Measurements from ENCODE around the gene SLC24A3. TPM values are rescaled to one million over a fixed set of nuclear protein-coding genes. Genes with fewer than 3 reads are reported as not detected.

SLC24A3 gene
- total RNA-seq, 2 experiments from 2014 or later, result not detected

DNA sequence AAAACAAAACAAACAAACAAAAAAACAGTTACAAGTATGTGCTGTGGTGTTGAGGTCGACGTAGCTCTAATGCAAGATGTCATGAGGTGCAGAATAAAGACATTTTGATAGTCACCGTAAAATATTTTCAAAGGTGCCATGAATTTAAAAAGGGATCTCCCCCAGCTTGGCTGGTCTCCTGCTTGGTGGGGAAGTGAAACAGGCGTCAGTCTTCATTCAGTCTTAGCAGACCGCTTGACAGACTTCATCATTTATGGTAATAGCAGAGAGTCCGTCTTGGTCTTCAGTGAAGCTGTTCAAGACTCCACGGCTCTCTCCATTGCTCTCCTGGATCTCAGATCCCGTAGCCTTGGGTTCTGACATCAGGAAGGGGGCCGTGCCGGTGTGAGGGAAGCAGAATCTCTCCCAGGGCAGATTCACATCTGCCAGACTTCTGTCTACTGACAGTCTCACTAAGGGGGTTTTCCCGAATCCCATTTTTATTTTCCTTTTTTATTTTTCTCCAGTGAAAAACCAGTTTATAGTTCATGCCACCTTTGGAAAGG is 1.6 kb downstream of the SLC24A3 start:
- Mint-ChIP-seq H3K4me1 (no peaks in the 10 kb centered on the region), H3K4me3 (no peak overlapping the region), H3K36me3 (ENCODE audit: low read depth) (no peaks in the 10 kb centered on the region), H3K9me3 (no peaks in the 10 kb centered on the region), H3K27ac (no peak overlapping the region), H3K27me3 (peaks cover 39% of the 10 kb centered on the region)
- DNase-seq, result no peak
- ChIA-PET POLR2A (no interaction called here), CTCF (no interaction called here)

- peaks cover 19% of the 10 kb centered on the region for H3K27me3 Mint-ChIP-seq
- H3K9me3 Mint-ChIP-seq, result no peaks in the 10 kb centered on the region
- no peak overlapping the region for H3K4me3 Mint-ChIP-seq
- no peak for DNase-seq
- no peak overlapping the region for H3K27ac Mint-ChIP-seq
- H3K4me1 Mint-ChIP-seq, result no peaks in the 10 kb centered on the region
- CTCF ChIA-PET, result interaction anchor here (0.6 kb wide), 1 partner anchor 143 kb away, joined by 3 read pairs; no protein-coding TSS in a partner anchor
- POLR2A ChIA-PET, result interaction anchor here (0.6 kb wide), 1 partner anchor 14 kb away, joined by 3 read pairs; no protein-coding TSS in a partner anchor
- H3K36me3 Mint-ChIP-seq (ENCODE audit: low read depth), result no peaks in the 10 kb centered on the region
Observed at GRCh38 chr20:19218411-19218810, 6.0 kb downstream of the SLC24A3 start.

GRCh38 chr20:19222520-19223040 is 10.1 kb downstream of the SLC24A3 start:
- no peak overlapping the region for H3K4me3 Mint-ChIP-seq
- no peaks in the 10 kb centered on the region for H3K27me3 Mint-ChIP-seq
- no peaks in the 10 kb centered on the region for H3K4me1 Mint-ChIP-seq
- DNase-seq, result no peak
- no peak overlapping the region for H3K27ac Mint-ChIP-seq
- no peaks in the 10 kb centered on the region for H3K36me3 Mint-ChIP-seq (ENCODE audit: low read depth)
- ChIA-PET CTCF (interaction anchor here (0.6 kb wide), 1 partner anchor 216 kb away, joined by 3 read pairs; no protein-coding TSS in a partner anchor), POLR2A (no interaction called here)
- peaks cover 6% of the 10 kb centered on the region for H3K9me3 Mint-ChIP-seq

DNA sequence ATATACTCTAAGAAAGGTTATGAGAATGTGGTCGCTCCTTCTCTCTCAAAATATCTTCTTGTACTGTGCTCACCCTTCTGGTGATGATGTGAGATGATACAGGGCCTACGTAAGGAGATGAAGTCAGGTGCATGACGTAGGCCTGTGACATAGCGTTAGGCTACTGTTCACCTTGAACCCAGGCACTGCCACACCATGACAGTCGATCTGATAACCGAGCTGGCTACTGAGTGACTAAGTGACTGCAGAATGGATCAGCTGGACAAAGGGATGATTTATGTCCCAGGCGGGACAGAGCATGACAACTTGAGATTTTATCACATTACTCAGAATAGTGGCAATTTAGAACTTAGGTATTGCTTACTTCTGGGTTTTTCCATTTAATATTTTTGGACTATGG is 11.2 kb downstream of the SLC24A3 start:
- peaks cover 6% of the 10 kb centered on the region for H3K9me3 Mint-ChIP-seq
- no peaks in the 10 kb centered on the region for H3K36me3 Mint-ChIP-seq (ENCODE audit: low read depth)
- ChIA-PET POLR2A (no interaction called here), CTCF (no interaction called here)
- no peak for DNase-seq
- H3K4me1 Mint-ChIP-seq, result no peaks in the 10 kb centered on the region
- no peak overlapping the region for H3K27ac Mint-ChIP-seq
- H3K27me3 Mint-ChIP-seq, result no peaks in the 10 kb centered on the region
- no peak overlapping the region for H3K4me3 Mint-ChIP-seq

DNA sequence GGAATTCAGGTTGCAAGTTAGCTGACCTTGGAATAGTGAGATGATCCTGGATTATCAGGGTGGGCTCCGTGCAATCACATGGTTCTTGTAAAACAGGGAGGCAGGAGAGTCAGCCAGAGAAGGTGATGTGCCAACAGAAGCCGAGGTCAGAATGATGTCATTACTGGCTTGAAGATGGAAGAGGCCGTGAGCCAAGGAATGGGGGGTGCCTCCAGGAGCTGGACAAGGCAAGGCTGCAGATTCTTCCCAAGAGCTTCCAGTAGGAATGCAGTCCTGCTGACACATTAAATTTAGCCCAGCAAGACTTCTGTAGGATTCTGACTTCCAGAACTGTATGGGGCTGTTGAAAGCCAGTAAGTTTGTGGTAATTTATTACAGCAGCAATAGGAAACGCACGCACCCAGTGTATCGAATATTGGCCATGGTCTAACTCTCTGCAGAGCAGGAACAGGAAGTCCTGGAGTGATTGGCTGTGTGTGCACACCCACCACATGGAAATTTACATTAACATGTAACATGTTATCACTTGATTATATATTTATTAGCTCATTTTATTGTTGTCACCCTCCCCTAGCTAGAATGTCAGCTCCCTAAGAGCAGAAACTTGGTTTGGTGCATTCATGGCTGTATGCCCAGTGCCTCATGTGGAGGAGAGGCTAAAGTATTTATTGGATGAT is 19.1 kb downstream of the SLC24A3 start:
- H3K27me3 Mint-ChIP-seq, result no peaks in the 10 kb centered on the region
- ChIA-PET POLR2A (no interaction called here), CTCF (interaction anchor here (0.6 kb wide), 1 partner anchor 1242 kb away, joined by 3 read pairs; no protein-coding TSS in a partner anchor)
- no peak overlapping the region for H3K4me3 Mint-ChIP-seq
- H3K9me3 Mint-ChIP-seq, result no peaks in the 10 kb centered on the region
- H3K27ac Mint-ChIP-seq, result no peak overlapping the region
- DNase-seq, result no peak
- no peaks in the 10 kb centered on the region for H3K36me3 Mint-ChIP-seq (ENCODE audit: low read depth)
- no peaks in the 10 kb centered on the region for H3K4me1 Mint-ChIP-seq

- no peaks in the 10 kb centered on the region for H3K27me3 Mint-ChIP-seq
- H3K27ac Mint-ChIP-seq, result no peak overlapping the region
- ChIA-PET CTCF (no interaction called here), POLR2A (interaction anchor here (0.5 kb wide), 1 partner anchor 14 kb away, joined by 3 read pairs; no protein-coding TSS in a partner anchor)
- H3K36me3 Mint-ChIP-seq (ENCODE audit: low read depth), result no peaks in the 10 kb centered on the region
- no peaks in the 10 kb centered on the region for H3K9me3 Mint-ChIP-seq
- DNase-seq, result no peak
- no peaks in the 10 kb centered on the region for H3K4me1 Mint-ChIP-seq
- no peak overlapping the region for H3K4me3 Mint-ChIP-seq
Observed at GRCh38 chr20:19232997-19233794, 20.8 kb downstream of the SLC24A3 start.

GRCh38 chr20:19236371-19237055 is 24.1 kb downstream of the SLC24A3 start:
- Mint-ChIP-seq H3K4me3 (no peak overlapping the region), H3K27ac (no peak overlapping the region), H3K27me3 (no peaks in the 10 kb centered on the region), H3K36me3 (ENCODE audit: low read depth) (no peaks in the 10 kb centered on the region), H3K9me3 (no peaks in the 10 kb centered on the region), H3K4me1 (no peaks in the 10 kb centered on the region)
- DNase-seq, result no peak
- ChIA-PET CTCF (no interaction called here), POLR2A (no interaction called here)

GRCh38 chr20:19241440-19241839 is 29.0 kb downstream of the SLC24A3 start:
- CTCF ChIA-PET, result no interaction called here
- H3K4me1 Mint-ChIP-seq, result no peaks in the 10 kb centered on the region
- H3K9me3 Mint-ChIP-seq, result no peaks in the 10 kb centered on the region
- H3K36me3 Mint-ChIP-seq (ENCODE audit: low read depth), result no peaks in the 10 kb centered on the region
- no peaks in the 10 kb centered on the region for H3K27me3 Mint-ChIP-seq
- no peak for DNase-seq
- no peak overlapping the region for H3K27ac Mint-ChIP-seq
- H3K4me3 Mint-ChIP-seq, result no peak overlapping the region
- POLR2A ChIA-PET, result no interaction called here

GRCh38 chr20:19244291-19244690 is 31.8 kb downstream of the SLC24A3 start:
- CTCF ChIA-PET, result no interaction called here
- Mint-ChIP-seq H3K27ac (no peak overlapping the region), H3K36me3 (ENCODE audit: low read depth) (no peaks in the 10 kb centered on the region), H3K9me3 (no peaks in the 10 kb centered on the region), H3K4me3 (no peak overlapping the region), H3K4me1 (no peaks in the 10 kb centered on the region), H3K27me3 (no peaks in the 10 kb centered on the region)
- DNase-seq, result no peak
- POLR2A ChIA-PET, result no interaction called here

GRCh38 chr20:19249106-19249879 is 36.9 kb downstream of the SLC24A3 start:
- Mint-ChIP-seq H3K4me3 (no peak overlapping the region), H3K4me1 (no peaks in the 10 kb centered on the region), H3K36me3 (ENCODE audit: low read depth) (no peaks in the 10 kb centered on the region), H3K27me3 (no peaks in the 10 kb centered on the region), H3K9me3 (no peaks in the 10 kb centered on the region), H3K27ac (no peak overlapping the region)
- no peak for DNase-seq
- POLR2A ChIA-PET, result no interaction called here
- CTCF ChIA-PET, result no interaction called here

DNA sequence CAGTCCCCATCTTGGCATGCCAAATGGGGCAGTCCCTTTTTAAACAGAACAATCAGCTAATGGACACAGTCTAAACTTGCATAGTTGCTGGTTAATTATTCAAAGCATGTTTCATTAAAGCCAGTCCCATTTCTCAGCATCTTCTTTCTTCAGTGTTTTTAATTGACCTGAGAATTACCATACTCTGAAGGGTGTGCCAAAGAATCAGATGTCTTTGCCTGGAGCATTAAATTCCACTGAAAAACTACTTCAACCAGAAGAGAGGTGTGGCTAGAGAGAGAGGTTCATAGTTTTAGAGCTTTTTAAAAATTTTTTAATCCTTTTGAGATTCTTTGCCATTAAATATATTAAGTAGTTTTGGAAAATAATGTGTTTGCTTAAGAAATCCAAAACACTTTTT is 37.9 kb downstream of the SLC24A3 start:
- ChIA-PET POLR2A (no interaction called here), CTCF (no interaction called here)
- no peaks in the 10 kb centered on the region for H3K36me3 Mint-ChIP-seq (ENCODE audit: low read depth)
- no peak overlapping the region for H3K27ac Mint-ChIP-seq
- no peak overlapping the region for H3K4me3 Mint-ChIP-seq
- no peaks in the 10 kb centered on the region for H3K9me3 Mint-ChIP-seq
- H3K27me3 Mint-ChIP-seq, result no peaks in the 10 kb centered on the region
- no peaks in the 10 kb centered on the region for H3K4me1 Mint-ChIP-seq
- no peak for DNase-seq

DNA sequence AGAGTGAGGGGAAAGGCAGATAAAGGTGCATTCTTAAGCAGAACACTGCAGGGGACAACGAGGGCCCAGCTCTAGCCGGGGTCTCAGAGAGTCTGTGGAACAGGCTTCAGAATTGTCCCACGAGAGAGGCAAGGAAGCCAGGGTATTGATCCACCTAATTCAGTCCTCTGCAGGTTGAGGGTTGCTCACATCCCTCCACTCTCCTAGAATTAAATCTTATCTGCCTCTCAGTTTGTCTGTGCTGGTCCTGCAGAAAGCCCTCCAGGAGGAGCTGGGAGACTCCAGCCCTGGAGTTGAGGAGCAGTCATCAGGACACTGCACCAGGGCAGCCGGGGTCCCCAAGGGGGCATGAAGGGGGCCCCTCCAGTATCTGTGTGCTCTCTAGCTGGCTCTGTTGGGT is 39.1 kb downstream of the SLC24A3 start:
- DNase-seq, result no peak
- Mint-ChIP-seq H3K4me1 (no peaks in the 10 kb centered on the region), H3K36me3 (ENCODE audit: low read depth) (no peaks in the 10 kb centered on the region), H3K27ac (no peak overlapping the region), H3K4me3 (no peak overlapping the region), H3K9me3 (no peaks in the 10 kb centered on the region), H3K27me3 (no peaks in the 10 kb centered on the region)
- POLR2A ChIA-PET, result no interaction called here
- CTCF ChIA-PET, result no interaction called here

Measured in activated CD4-positive, alpha-beta T cell treated with anti-CD3 and anti-CD28 coated beads, Interleukin-2, amount 10 ng/mL, durations not matched to agents 7 days and 5 days (primary cell).